H1 (cell line): ENCODE data around the gene CENPB. TPM values are rescaled to one million over a fixed set of nuclear protein-coding genes. Genes with fewer than 3 reads are reported as not detected.

Source experiments
- CTCF ChIA-PET: fragments of 300-600 bp; sonication (Branson Sonifier 250); formaldehyde crosslinking; loops from one replicate; lab custom pipeline; 2021; ENCODE audit not compliant: partially characterized antibody; lab: Charles Lee
- POLR2A ChIA-PET: fragments of 300-600 bp; sonication (Branson Sonifier 250); formaldehyde crosslinking; loops from one replicate; lab custom pipeline; 2021; ENCODE audit warnings: inconsistent platforms; ENCODE audit not compliant: partially characterized antibody; lab: Charles Lee
- DNase-seq, 2 experiments: peaks; one replicate each; pipeline versions ENCODE4 v3.0.0 to v3.0.0-alpha.2; 2010 to 2022; ENCODE audit warnings: low spot score in 2 of 2, low read depth in 1 of 2, mixed read lengths in 1 of 2
- FAIRE-seq: peaks from 2 replicates; lab custom pipeline; 2011; peaks lifted over from hg19 to GRCh38; lab: Jason Lieb, UNC
- H2AFZ ChIP-seq: 2 replicates; pipeline ENCODE4 v1.8.1; 2012; ENCODE audit warnings: low read length, inconsistent platforms
- H2AK5ac ChIP-seq: 2 replicates; pipeline ENCODE4 v1.6.1; 2013; ENCODE audit warnings: low read depth, low read length
- H2BK120ac ChIP-seq: replicated peaks from 2 replicates; pipeline ENCODE3; 2013; ENCODE audit warnings: low read depth, low read length, inconsistent platforms
- H2BK12ac ChIP-seq: 2 replicates; pipeline ENCODE4 v1.6.1; 2013; ENCODE audit warnings: low read depth, low read length
- H2BK15ac ChIP-seq: 2 replicates; pipeline ENCODE4 v1.6.1; 2013; ENCODE audit warnings: low read length
- H2BK20ac ChIP-seq: 2 replicates; pipeline ENCODE4 v1.6.1; 2013; ENCODE audit warnings: low read length
- H2BK5ac ChIP-seq: 2 replicates; pipeline ENCODE4 v1.6.1; 2013; ENCODE audit warnings: low read depth, low read length
- H3K14ac ChIP-seq: 2 replicates; pipeline ENCODE4 v1.6.1; 2013; ENCODE audit warnings: inconsistent platforms; ENCODE audit not compliant: insufficient read length
- H3K18ac ChIP-seq: 2 replicates; pipeline ENCODE4 v1.6.1; 2013; ENCODE audit warnings: low read length; ENCODE audit errors: extremely low read depth
- H3K23ac ChIP-seq: 2 replicates; pipeline ENCODE4 v1.6.1; 2013; ENCODE audit warnings: inconsistent platforms; ENCODE audit not compliant: insufficient read length
- H3K23me2 ChIP-seq: 2 replicates; pipeline ENCODE4 v1.6.1; 2013; ENCODE audit warnings: low read depth, low read length
- H3K27ac ChIP-seq: 2 replicates; pipeline ENCODE4 v1.6.1; 2011; ENCODE audit warnings: low read depth, low read length, inconsistent platforms
- H3K27me3 ChIP-seq, 4 experiments: replicated peaks in 1 of 4; 1 replicate in 1 of 4; 2 replicates in 3 of 4; pipeline versions ENCODE4 v1.6.1 to v1.8.1; 2011 to 2013; ENCODE audit warnings: low read length in 3 of 4, mild to moderate bottlenecking in 3 of 4, inconsistent platforms in 2 of 4, mixed read lengths in 2 of 4, moderate library complexity in 1 of 4; ENCODE audit not compliant: control insufficient read depth in 3 of 4, insufficient read depth in 3 of 4; ENCODE audit errors: extremely low read depth in 1 of 4
- H3K36me3 ChIP-seq, 4 experiments: 2 replicates each; pipeline versions ENCODE4 v1.6.1 to v1.8.1; 2011 to 2013; ENCODE audit warnings: mild to moderate bottlenecking in 4 of 4, low read length in 3 of 4, moderate library complexity in 2 of 4, control low read depth in 1 of 4, inconsistent platforms in 1 of 4; ENCODE audit not compliant: insufficient read depth in 4 of 4, control insufficient read depth in 2 of 4
- H3K4ac ChIP-seq: replicated peaks from 2 replicates; pipeline ENCODE3; 2013; ENCODE audit warnings: low read length, low read depth, mixed read lengths, inconsistent platforms; ENCODE audit not compliant: insufficient read length
- H3K4me1 ChIP-seq, 4 experiments: replicated peaks in 1 of 4; 1 replicate in 1 of 4; 2 replicates in 3 of 4; pipeline versions ENCODE4 v1.6.1 to v1.8.1; 2011 to 2013; ENCODE audit warnings: low read length in 3 of 4, inconsistent platforms in 2 of 4, mixed read lengths in 1 of 4; ENCODE audit not compliant: insufficient read depth in 4 of 4, control insufficient read depth in 3 of 4
- H3K4me2 ChIP-seq, 2 experiments: 2 replicates each; pipeline versions ENCODE4 v1.6.1 to v1.8.1; 2011 to 2013; ENCODE audit warnings: low read depth in 2 of 2, low read length in 2 of 2, control low read depth in 1 of 2, inconsistent platforms in 1 of 2, mild to moderate bottlenecking in 1 of 2; ENCODE audit not compliant: insufficient read depth in 1 of 2
- H3K4me3 ChIP-seq, 4 experiments: fragments of 200-600, 300-600 bp in 1 of 4; sonication (generic), shearing (Covaris generic), sonication (Bioruptor Twin) in 1 of 4; 2 replicates each; pipeline versions ENCODE4 v1.5.1 to v1.8.1; 2011 to 2016; ENCODE audit warnings: low read length in 4 of 4, low read depth in 3 of 4, control low read depth in 2 of 4, inconsistent platforms in 2 of 4, mild to moderate bottlenecking in 2 of 4, mixed read lengths in 1 of 4, moderate library complexity in 1 of 4; ENCODE audit not compliant: insufficient read depth in 2 of 4; ENCODE audit errors: extremely low read depth in 1 of 4
- H3K56ac ChIP-seq: replicated peaks from 2 replicates; pipeline ENCODE3; 2013; ENCODE audit warnings: low read depth, mild to moderate bottlenecking, mixed read lengths, low read length, inconsistent platforms; ENCODE audit not compliant: insufficient read length
- H3K79me1 ChIP-seq: 2 replicates; pipeline ENCODE4 v1.6.1; 2013; ENCODE audit warnings: low read depth, low read length, control low read depth
- H3K79me2 ChIP-seq, 2 experiments: 2 replicates each; pipeline versions ENCODE4 v1.6.1 to v1.8.1; 2012 to 2013; ENCODE audit warnings: low read length in 2 of 2, mild to moderate bottlenecking in 2 of 2, inconsistent platforms in 1 of 2; ENCODE audit not compliant: insufficient read depth in 2 of 2, control insufficient read depth in 1 of 2
- H3K9ac ChIP-seq, 4 experiments: replicated peaks in 1 of 4; 1 replicate in 1 of 4; 2 replicates in 3 of 4; pipeline versions ENCODE4 v1.6.1 to v1.8.1; 2011 to 2013; ENCODE audit warnings: low read depth in 3 of 4, low read length in 3 of 4, control low read depth in 2 of 4, mild to moderate bottlenecking in 2 of 4, moderate library complexity in 2 of 4, inconsistent platforms in 1 of 4; ENCODE audit errors: extremely low read depth in 1 of 4
- H3K9me3 ChIP-seq, 2 experiments: 2 replicates each; pipeline versions ENCODE4 v1.6.1 to v1.8.1; 2012 to 2013; ENCODE audit warnings: mild to moderate bottlenecking in 2 of 2, moderate library complexity in 2 of 2, control low read depth in 1 of 2, inconsistent platforms in 1 of 2, low read depth in 1 of 2, low read length in 1 of 2, mixed read lengths in 1 of 2; ENCODE audit not compliant: insufficient read depth in 2 of 2
- H4K20me1 ChIP-seq, 2 experiments: replicated peaks in 1 of 2; 2 replicates each; pipeline versions ENCODE3 to v1.8.1; 2011 to 2013; ENCODE audit warnings: inconsistent platforms in 2 of 2, low read length in 2 of 2, mild to moderate bottlenecking in 1 of 2; ENCODE audit not compliant: insufficient read depth in 2 of 2, control insufficient read depth in 1 of 2
- H4K5ac ChIP-seq: 2 replicates; pipeline ENCODE4 v1.6.1; 2013; ENCODE audit warnings: low read length, low read depth, mixed read lengths, inconsistent platforms; ENCODE audit not compliant: insufficient read length
- H4K8ac ChIP-seq: 2 replicates; pipeline ENCODE4 v1.8.0; 2013; ENCODE audit warnings: mild to moderate bottlenecking, moderate library complexity, low read length, inconsistent platforms; ENCODE audit not compliant: insufficient read depth; ENCODE audit errors: extremely low read depth
- H4K91ac ChIP-seq: replicated peaks from 2 replicates; pipeline ENCODE3; 2013; ENCODE audit warnings: low read length, mixed read lengths, inconsistent platforms; ENCODE audit not compliant: insufficient read length
- CHD2 ChIP-seq: IDR thresholded peaks from 2 replicates; pipeline ENCODE4 v1.6.1; 2012; ENCODE audit warnings: low read length, improper control_type of control experiment
- EZH2 ChIP-seq: fragments of 200-600 bp; sonication (generic); IDR thresholded peaks from 2 replicates; pipeline ENCODE4 v1.7.1; 2012; ENCODE audit warnings: low read depth, mild to moderate bottlenecking, moderate library complexity, low read length, inconsistent platforms; ENCODE audit not compliant: severe bottlenecking
- POLR2AphosphoS5 ChIP-seq: IDR thresholded peaks from 2 replicates; pipeline ENCODE4 v1.6.1; 2011; ENCODE audit warnings: low read depth, low read length
- POU5F1 ChIP-seq: IDR thresholded peaks from 2 replicates; pipeline ENCODE4 v1.6.1; 2011; ENCODE audit warnings: low read depth, mild to moderate bottlenecking, low read length, moderate library complexity
- RAD21 ChIP-seq, 2 experiments: IDR thresholded peaks in 1 of 2; conservative IDR thresholded peaks in 1 of 2; 2 replicates each; pipeline ENCODE4 v1.6.1; 2011; ENCODE audit warnings: low read depth in 2 of 2, low read length in 2 of 2, improper control_type of control experiment in 1 of 2, inconsistent platforms in 1 of 2, mild to moderate bottlenecking in 1 of 2, moderate library complexity in 1 of 2
- TEAD4 ChIP-seq: IDR thresholded peaks from 2 replicates; pipeline ENCODE4 v1.6.1; 2012; ENCODE audit warnings: low read depth, low read length, inconsistent platforms, mixed read lengths
- ZNF274 ChIP-seq: IDR thresholded peaks from 2 replicates; pipeline ENCODE4 v1.7.0; 2012; ENCODE audit warnings: low read length, borderline replicate concordance; ENCODE audit errors: extremely low read depth
- WGBS, 2 experiments: shearing (Covaris generic) in 1 of 2; methylation state at CpG; one replicate each; pipeline versions ENCODE4 v1.1.6 to v1.1.7; 2013 to 2015; ENCODE audit warnings: low lambda C conversion rate in 2 of 2, mixed read lengths in 2 of 2, inconsistent platforms in 1 of 2, low coverage in 1 of 2, missing lambda C conversion rate in 1 of 2; ENCODE audit not compliant: insufficient replicate concordance in 2 of 2, insufficient coverage in 1 of 2, insufficient read length in 1 of 2; ENCODE audit errors: extremely low coverage in 1 of 2, missing lambda C conversion rate in 1 of 2; 5-methylcytosine and 5-hydroxymethylcytosine counted together
- polyA plus RNA-seq, 7 experiments: library from polyadenylated mRNA; depleted of rRNA in 3 of 7; stranded (reverse) in 5 of 7; unstranded in 2 of 7; fragments of >200 nt in 5 of 7; fragments of 200-250 nt in 2 of 7; gene quantifications; 1 replicate in 5 of 7; 2 replicates in 1 of 7; 4 replicates in 1 of 7; pipeline versions ENCODE4 v1.2.1 to v1.2.3, GENCODE V29; 2011 to 2013; ENCODE audit warnings: missing spikeins in 2 of 7, mixed read lengths in 2 of 7
- total RNA-seq: library from RNA; stranded (reverse); fragmentation: NEBNext Ultra II Directional; extraction: Animal tissue kit (Norgen Biotek cat#: 25700); gene quantifications from 2 replicates; pipeline ENCODE4 v1.2.1, GENCODE V29; 2021

Gene CENPB
- total and polyA plus RNA-seq, 2 of the 8 experiments (the other 6 are each of a cell fraction or from before 2014, with no cell fraction given): 17.7 to 51.6 TPM

- Histone ChIP-seq H2BK5ac (no peak overlapping the region; the same call in 1 of the 2 replicates), H2BK15ac (no peak overlapping the region), H3K14ac (no peak overlapping the region), H4K8ac (no peak overlapping the region), H2AK5ac (no peak overlapping the region), H3K79me1 (peaks cover 15% of the 10 kb centered on the region), H3K27me3 (no peaks in the 10 kb centered on the region), H4K20me1 (peaks cover 2 to 17% of the 10 kb centered on the region in 2 experiments), H3K9me3 (no peaks in the 10 kb centered on the region), H3K4ac (no peak overlapping the region), H2BK120ac (no peak overlapping the region), H4K5ac (no peak overlapping the region), H3K23ac (no peak overlapping the region), H3K4me2 (no peak overlapping the region), H3K23me2 (no peaks in the 10 kb centered on the region), H3K4me1 (no peaks in the 10 kb centered on the region), H3K18ac (no peak overlapping the region), H4K91ac (no peak overlapping the region), H3K27ac (no peak overlapping the region), H3K4me3 (no peak overlapping the region), H3K36me3 (peaks cover 0 to 15% (median 2%) of the 10 kb centered on the region in 4 experiments; a peak in 4 of 8 replicates), H2BK12ac (no peak overlapping the region), H3K56ac (no peak overlapping the region), H3K9ac (no peak overlapping the region), H2BK20ac (no peak overlapping the region), H3K79me2 (peaks cover 0 to 16% of the 10 kb centered on the region in 2 experiments; a peak in 1 of 4 replicates), H2AFZ (no peak overlapping the region)
- WGBS, 2 experiments: 82% methylated on average over 10 of the region's 10 CpGs; no CpG with 5 or more reads in 1 of the 2 experiments
- FAIRE-seq: no peak
- DNase-seq: no peak
- TF ChIP-seq CHD2 (no peak), RAD21 (IDR thresholded peaks at IDR 0.05 in 1 of 2, conservative IDR thresholded peaks at IDR 0.05 in 1 of 2; ENCODE audit: low read depth in 2 of 2, low read length in 2 of 2) (no peak), EZH2 (no peak), TEAD4 (no peak), ZNF274 (no peak), POU5F1 (no peak), POLR2AphosphoS5 (no peak)
- ChIA-PET CTCF (interaction anchor here (0.8 to 18.6 kb wide), 9 partner anchors 2 to 84 kb away, joined by 3 to 277 read pairs (median 5); partner anchors contain the start of genes ADISSP and HSPA12B), POLR2A (interaction anchor here (0.7 to 1.2 kb wide), 5 partner anchors 10 to 21 kb away, joined by 3 to 5 read pairs (median 3); partner anchors contain the start of gene SPEF1)
These were observed 25.7 kb downstream of the CENPB start for GRCh38 chr20:3760655-3761348.
